DOHH2 (cell line): ENCODE data around the gene TINAGL1.

Source experiments
- H3F3A ChIP-seq: fragments of 200-600 bp; sonication (generic), shearing (Covaris generic); 2 replicates; pipeline ENCODE4 v1.6.0; 2016; ENCODE audit warnings: antibody characterized with exemption, mild to moderate bottlenecking; ENCODE audit not compliant: control insufficient read depth, insufficient read depth
- H3K27ac ChIP-seq: fragments of 200-600 bp; sonication (generic); 2 replicates; pipeline ENCODE4 v1.5.1; 2014; ENCODE audit warnings: low read depth, mild to moderate bottlenecking, low read length, moderate library complexity
- H3K27me3 ChIP-seq: fragments of 200-600 bp; sonication (generic); 2 replicates; pipeline ENCODE4 v1.6.1; 2014; ENCODE audit warnings: mild to moderate bottlenecking, low read length, mixed read lengths; ENCODE audit not compliant: control insufficient read depth
- H3K36me3 ChIP-seq: fragments of 200-600 bp; sonication (generic); 2 replicates; pipeline ENCODE4 v1.6.1; 2014; ENCODE audit warnings: mild to moderate bottlenecking, low read length, moderate library complexity, mixed read lengths; ENCODE audit not compliant: control insufficient read depth
- H3K4me1 ChIP-seq: fragments of 200-600 bp; sonication (generic); 2 replicates; pipeline ENCODE4 v1.6.1; 2014; ENCODE audit warnings: mild to moderate bottlenecking, low read length, mixed read lengths; ENCODE audit not compliant: control insufficient read depth
- H3K4me2 ChIP-seq: fragments of 200-600 bp; sonication (generic); 2 replicates; pipeline ENCODE4 v1.6.0; 2014; ENCODE audit warnings: mild to moderate bottlenecking, low read length, moderate library complexity
- H3K4me3 ChIP-seq: fragments of 200-600 bp; sonication (generic); 2 replicates; pipeline ENCODE4 v1.5.1; 2014; ENCODE audit warnings: mild to moderate bottlenecking, low read length, mixed read lengths
- H3K79me2 ChIP-seq: fragments of 200-600 bp; sonication (generic); 2 replicates; pipeline ENCODE4 v1.6.1; 2014; ENCODE audit warnings: mild to moderate bottlenecking, low read length, mixed read lengths; ENCODE audit not compliant: control insufficient read depth
- H3K9me2 ChIP-seq: fragments of 200-600 bp; sonication (generic); replicated peaks from 2 replicates; pipeline ENCODE4 v1.6.1; 2014; ENCODE audit warnings: mild to moderate bottlenecking, low read length, mixed read lengths; ENCODE audit not compliant: control insufficient read depth
- H3K9me3 ChIP-seq: fragments of 200-600 bp; sonication (generic); 2 replicates; pipeline ENCODE4 v1.6.1; 2014; ENCODE audit warnings: antibody characterized with exemption, low read length, mixed read lengths; ENCODE audit not compliant: control insufficient read depth, insufficient read depth
- H4K20me1 ChIP-seq: fragments of 200-600 bp; sonication (generic); 2 replicates; pipeline ENCODE4 v1.6.0; 2014; ENCODE audit warnings: low read depth, mild to moderate bottlenecking, antibody characterized with exemption, low read length, moderate library complexity; ENCODE audit not compliant: control insufficient read depth, insufficient read depth
- CTCF ChIP-seq: fragments of 200-600 bp; sonication (generic); IDR thresholded peaks from one replicate; pipeline ENCODE4 v1.5.1; 2014; ENCODE audit warnings: antibody characterized with exemption, mild to moderate bottlenecking, low read depth, low read length; ENCODE audit not compliant: poor library complexity, severe bottlenecking
- EZH2phosphoT487 ChIP-seq: fragments of 200-600 bp; sonication (generic); IDR thresholded peaks from 2 replicates; pipeline ENCODE4 v1.6.1; 2017; ENCODE audit warnings: borderline replicate concordance, mild to moderate bottlenecking, antibody characterized with exemption, low read length, moderate library complexity, mixed read lengths

The TINAGL1 gene

GRCh38 chr1:31605908-31606427 lies 29.7 kb downstream of the TINAGL1 start:
- Histone ChIP-seq H3K9me3 (no peaks in the 10 kb centered on the region), H3K9me2 (no peaks in the 10 kb centered on the region), H3K4me3 (peak overlapping the region; percentile 1; the same call in 1 of the 2 replicates), H3K36me3 (no peaks in the 10 kb centered on the region), H3K27me3 (no peaks in the 10 kb centered on the region), H4K20me1 (no peaks in the 10 kb centered on the region), H3K4me1 (peaks cover 22% of the 10 kb centered on the region), H3K4me2 (peak overlapping the region; percentile 30), H3K79me2 (no peaks in the 10 kb centered on the region), H3K27ac (no peak overlapping the region), H3F3A (0 out of 2 replicates have a peak, but pooled peaks cover 5% of the 10 kb centered on the region)
- TF ChIP-seq CTCF (no peak), EZH2phosphoT487 (no peak)

- no peak for TF ChIP-seq EZH2phosphoT487
- TF ChIP-seq CTCF = no peak
These were observed 31.0 kb downstream of the TINAGL1 start for GRCh38 chr1:31607360-31607759.

GRCh38 chr1:31609514-31610118 lies 33.3 kb downstream of the TINAGL1 start:
- H3K27ac ChIP-seq = no peak overlapping the region
- H3K36me3 ChIP-seq = no peaks in the 10 kb centered on the region
- H3K4me2 ChIP-seq = no peak overlapping the region
- H3K27me3 ChIP-seq = no peaks in the 10 kb centered on the region
- 0 out of 2 replicates have a peak, but pooled peaks cover 4% of the 10 kb centered on the region for H3F3A ChIP-seq
- H3K9me2 ChIP-seq = no peaks in the 10 kb centered on the region
- H4K20me1 ChIP-seq = no peaks in the 10 kb centered on the region
- H3K9me3 ChIP-seq = no peaks in the 10 kb centered on the region
- no peak overlapping the region for H3K4me3 ChIP-seq
- H3K79me2 ChIP-seq = no peaks in the 10 kb centered on the region
- H3K4me1 ChIP-seq = peaks cover 15% of the 10 kb centered on the region
- TF ChIP-seq CTCF (no peak), EZH2phosphoT487 (no peak)

More at GRCh38 chr1:31607360-31607759, 31.0 kb downstream of the TINAGL1 start:
- no peaks in the 10 kb centered on the region for H3K27me3 ChIP-seq
- H3K9me2 ChIP-seq = no peaks in the 10 kb centered on the region
- H3K4me1 ChIP-seq = peaks cover 15% of the 10 kb centered on the region
- no peak overlapping the region for H3K4me3 ChIP-seq
- H3K27ac ChIP-seq = no peak overlapping the region
- no peaks in the 10 kb centered on the region for H3K36me3 ChIP-seq
- no peak overlapping the region for H3K4me2 ChIP-seq
- H3F3A ChIP-seq = 0 out of 2 replicates have a peak, but pooled peaks cover 4% of the 10 kb centered on the region
- no peaks in the 10 kb centered on the region for H4K20me1 ChIP-seq
- no peaks in the 10 kb centered on the region for H3K79me2 ChIP-seq
- no peaks in the 10 kb centered on the region for H3K9me3 ChIP-seq
